Hematopoietic multipotent progenitor cell treated with erythropoietin and hydrocortisone succinate and interleukin-3 and kit ligand, for 17 days (in vitro differentiated cells): ENCODE measurements around the gene TBP.

ENCODE experiments used
- DNase-seq: peaks from one replicate; pipeline ENCODE4 v3.0.0-alpha.2; 2015; ENCODE audit warnings: low spot score

TBP gene

GRCh38 chr6:170535004-170535403 lies 19.2 kb upstream of the TBP start:
- no peak for DNase-seq

GRCh38 chr6:170536671-170537070 lies 17.5 kb upstream of the TBP start:
- DNase-seq: no peak

- no peak for DNase-seq
Measured at GRCh38 chr6:170537329-170537728, 16.8 kb upstream of the TBP start.

GRCh38 chr6:170542031-170542719 lies 12.0 kb upstream of the TBP start:
- DNase-seq: no peak

- no peak for DNase-seq
Measured at GRCh38 chr6:170545405-170545804, 8.8 kb upstream of the TBP start.

GRCh38 chr6:170552765-170553533 lies 1.2 kb upstream of the TBP start, which contains the start of gene PSMB1:
TSS of gene PSMB1 (minus strand) at chr6:170553307. CDS start at chr6:170553242, 65 bp downstream.
- peak; percentile 96 for DNase-seq

- DNase-seq: no peak
Measured at GRCh38 chr6:170553534-170554012, 596 bp upstream of the TBP start.

GRCh38 chr6:170554796-170555137 lies 598 bp downstream of the TBP start:
- DNase-seq: no peak

GRCh38 chr6:170555305-170555704 lies 1.1 kb downstream of the TBP start:
- DNase-seq: no peak

GRCh38 chr6:170561555-170561954 lies 7.4 kb downstream of the TBP start:
- DNase-seq: no peak

GRCh38 chr6:170564936-170565530 lies 10.9 kb downstream of the TBP start:
- DNase-seq: no peak

GRCh38 chr6:170572704-170573466 lies 18.7 kb downstream of the TBP start:
- no peak for DNase-seq

- no peak for DNase-seq
Measured at GRCh38 chr6:170575250-170575649, 21.1 kb downstream of the TBP start.

GRCh38 chr6:170578909-170579308 lies 24.7 kb downstream of the TBP start:
- DNase-seq: no peak

GRCh38 chr6:170583756-170584180 lies 29.6 kb downstream of the TBP start:
- DNase-seq: no peak

- DNase-seq: peak; percentile 80
Measured at GRCh38 chr6:170584181-170584953, 30.2 kb downstream of the TBP start, which contains the start of gene PDCD2. TSS of gene PDCD2 (minus strand) at chr6:170584637. CDS start at chr6:170584581, 56 bp downstream.

GRCh38 chr6:170584954-170585498 lies 30.9 kb downstream of the TBP start:
- no peak for DNase-seq

- DNase-seq: no peak
Measured at GRCh38 chr6:170590725-170591124, 36.6 kb downstream of the TBP start.

GRCh38 chr6:170596426-170596825 lies 42.3 kb downstream of the TBP start:
- no peak for DNase-seq

- DNase-seq: no peak
Measured at GRCh38 chr6:170597278-170597677, 43.1 kb downstream of the TBP start.
